NK-92 (cell line): Measurements from ENCODE around the gene TMEM87A.

Experiments
- DNase-seq: peaks from one replicate; lab custom pipeline; 2025; ENCODE audit not compliant: unreplicated experiment; lab: John Stamatoyannopoulos, UW

The TMEM87A gene

GRCh38 chr15:42166225-42166940 lies 106.8 kb downstream of the TMEM87A start:
- no peak for DNase-seq

GRCh38 chr15:42165106-42165505 lies 108.1 kb downstream of the TMEM87A start:
- no peak for DNase-seq

- DNase-seq, result no peak
Measured at GRCh38 chr15:42163947-42164550, 109.2 kb downstream of the TMEM87A start.

- DNase-seq, result no peak
Measured at GRCh38 chr15:42163291-42163690, 109.9 kb downstream of the TMEM87A start.
